H1 (cell line): Measurements from ENCODE around the gene FARS2. TPM values are rescaled to one million over a fixed set of nuclear protein-coding genes. Genes with fewer than 3 reads are reported as not detected.

Experiments
- CTCF ChIA-PET: fragments of 300-600 bp; sonication (Branson Sonifier 250); formaldehyde crosslinking; loops from one replicate; lab custom pipeline; 2021; ENCODE audit not compliant: partially characterized antibody; lab: Charles Lee
- POLR2A ChIA-PET: fragments of 300-600 bp; sonication (Branson Sonifier 250); formaldehyde crosslinking; loops from one replicate; lab custom pipeline; 2021; ENCODE audit warnings: inconsistent platforms; ENCODE audit not compliant: partially characterized antibody; lab: Charles Lee
- DNase-seq, 2 experiments: peaks; one replicate each; pipeline versions ENCODE4 v3.0.0 to v3.0.0-alpha.2; 2010 to 2022; ENCODE audit warnings: low spot score in 2 of 2, low read depth in 1 of 2, mixed read lengths in 1 of 2
- FAIRE-seq: peaks from 2 replicates; lab custom pipeline; 2011; peaks lifted over from hg19 to GRCh38; lab: Jason Lieb, UNC
- H2AFZ ChIP-seq: 2 replicates; pipeline ENCODE4 v1.8.1; 2012; ENCODE audit warnings: low read length, inconsistent platforms
- H2AK5ac ChIP-seq: 2 replicates; pipeline ENCODE4 v1.6.1; 2013; ENCODE audit warnings: low read depth, low read length
- H2BK120ac ChIP-seq: replicated peaks from 2 replicates; pipeline ENCODE3; 2013; ENCODE audit warnings: low read depth, low read length, inconsistent platforms
- H2BK12ac ChIP-seq: 2 replicates; pipeline ENCODE4 v1.6.1; 2013; ENCODE audit warnings: low read depth, low read length
- H2BK15ac ChIP-seq: 2 replicates; pipeline ENCODE4 v1.6.1; 2013; ENCODE audit warnings: low read length
- H2BK20ac ChIP-seq: 2 replicates; pipeline ENCODE4 v1.6.1; 2013; ENCODE audit warnings: low read length
- H2BK5ac ChIP-seq: 2 replicates; pipeline ENCODE4 v1.6.1; 2013; ENCODE audit warnings: low read depth, low read length
- H3K14ac ChIP-seq: 2 replicates; pipeline ENCODE4 v1.6.1; 2013; ENCODE audit warnings: inconsistent platforms; ENCODE audit not compliant: insufficient read length
- H3K18ac ChIP-seq: 2 replicates; pipeline ENCODE4 v1.6.1; 2013; ENCODE audit warnings: low read length; ENCODE audit errors: extremely low read depth
- H3K23ac ChIP-seq: 2 replicates; pipeline ENCODE4 v1.6.1; 2013; ENCODE audit warnings: inconsistent platforms; ENCODE audit not compliant: insufficient read length
- H3K23me2 ChIP-seq: 2 replicates; pipeline ENCODE4 v1.6.1; 2013; ENCODE audit warnings: low read depth, low read length
- H3K27ac ChIP-seq: 2 replicates; pipeline ENCODE4 v1.6.1; 2011; ENCODE audit warnings: low read depth, low read length, inconsistent platforms
- H3K27me3 ChIP-seq, 4 experiments: replicated peaks in 1 of 4; 1 replicate in 1 of 4; 2 replicates in 3 of 4; pipeline versions ENCODE4 v1.6.1 to v1.8.1; 2011 to 2013; ENCODE audit warnings: low read length in 3 of 4, mild to moderate bottlenecking in 3 of 4, inconsistent platforms in 2 of 4, mixed read lengths in 2 of 4, moderate library complexity in 1 of 4; ENCODE audit not compliant: control insufficient read depth in 3 of 4, insufficient read depth in 3 of 4; ENCODE audit errors: extremely low read depth in 1 of 4
- H3K36me3 ChIP-seq, 4 experiments: 2 replicates each; pipeline versions ENCODE4 v1.6.1 to v1.8.1; 2011 to 2013; ENCODE audit warnings: mild to moderate bottlenecking in 4 of 4, low read length in 3 of 4, moderate library complexity in 2 of 4, control low read depth in 1 of 4, inconsistent platforms in 1 of 4; ENCODE audit not compliant: insufficient read depth in 4 of 4, control insufficient read depth in 2 of 4
- H3K4ac ChIP-seq: replicated peaks from 2 replicates; pipeline ENCODE3; 2013; ENCODE audit warnings: low read length, low read depth, mixed read lengths, inconsistent platforms; ENCODE audit not compliant: insufficient read length
- H3K4me1 ChIP-seq, 4 experiments: replicated peaks in 1 of 4; 1 replicate in 1 of 4; 2 replicates in 3 of 4; pipeline versions ENCODE4 v1.6.1 to v1.8.1; 2011 to 2013; ENCODE audit warnings: low read length in 3 of 4, inconsistent platforms in 2 of 4, mixed read lengths in 1 of 4; ENCODE audit not compliant: insufficient read depth in 4 of 4, control insufficient read depth in 3 of 4
- H3K4me2 ChIP-seq, 2 experiments: 2 replicates each; pipeline versions ENCODE4 v1.6.1 to v1.8.1; 2011 to 2013; ENCODE audit warnings: low read depth in 2 of 2, low read length in 2 of 2, control low read depth in 1 of 2, inconsistent platforms in 1 of 2, mild to moderate bottlenecking in 1 of 2; ENCODE audit not compliant: insufficient read depth in 1 of 2
- H3K4me3 ChIP-seq, 4 experiments: fragments of 200-600, 300-600 bp in 1 of 4; sonication (generic), shearing (Covaris generic), sonication (Bioruptor Twin) in 1 of 4; 2 replicates each; pipeline versions ENCODE4 v1.5.1 to v1.8.1; 2011 to 2016; ENCODE audit warnings: low read length in 4 of 4, low read depth in 3 of 4, control low read depth in 2 of 4, inconsistent platforms in 2 of 4, mild to moderate bottlenecking in 2 of 4, mixed read lengths in 1 of 4, moderate library complexity in 1 of 4; ENCODE audit not compliant: insufficient read depth in 2 of 4; ENCODE audit errors: extremely low read depth in 1 of 4
- H3K56ac ChIP-seq: replicated peaks from 2 replicates; pipeline ENCODE3; 2013; ENCODE audit warnings: low read depth, mild to moderate bottlenecking, mixed read lengths, low read length, inconsistent platforms; ENCODE audit not compliant: insufficient read length
- H3K79me1 ChIP-seq: 2 replicates; pipeline ENCODE4 v1.6.1; 2013; ENCODE audit warnings: low read depth, low read length, control low read depth
- H3K79me2 ChIP-seq, 2 experiments: 2 replicates each; pipeline versions ENCODE4 v1.6.1 to v1.8.1; 2012 to 2013; ENCODE audit warnings: low read length in 2 of 2, mild to moderate bottlenecking in 2 of 2, inconsistent platforms in 1 of 2; ENCODE audit not compliant: insufficient read depth in 2 of 2, control insufficient read depth in 1 of 2
- H3K9ac ChIP-seq, 4 experiments: replicated peaks in 1 of 4; 1 replicate in 1 of 4; 2 replicates in 3 of 4; pipeline versions ENCODE4 v1.6.1 to v1.8.1; 2011 to 2013; ENCODE audit warnings: low read depth in 3 of 4, low read length in 3 of 4, control low read depth in 2 of 4, mild to moderate bottlenecking in 2 of 4, moderate library complexity in 2 of 4, inconsistent platforms in 1 of 4; ENCODE audit errors: extremely low read depth in 1 of 4
- H3K9me3 ChIP-seq, 2 experiments: 2 replicates each; pipeline versions ENCODE4 v1.6.1 to v1.8.1; 2012 to 2013; ENCODE audit warnings: mild to moderate bottlenecking in 2 of 2, moderate library complexity in 2 of 2, control low read depth in 1 of 2, inconsistent platforms in 1 of 2, low read depth in 1 of 2, low read length in 1 of 2, mixed read lengths in 1 of 2; ENCODE audit not compliant: insufficient read depth in 2 of 2
- H4K20me1 ChIP-seq, 2 experiments: replicated peaks in 1 of 2; 2 replicates each; pipeline versions ENCODE3 to v1.8.1; 2011 to 2013; ENCODE audit warnings: inconsistent platforms in 2 of 2, low read length in 2 of 2, mild to moderate bottlenecking in 1 of 2; ENCODE audit not compliant: insufficient read depth in 2 of 2, control insufficient read depth in 1 of 2
- H4K5ac ChIP-seq: 2 replicates; pipeline ENCODE4 v1.6.1; 2013; ENCODE audit warnings: low read length, low read depth, mixed read lengths, inconsistent platforms; ENCODE audit not compliant: insufficient read length
- H4K8ac ChIP-seq: 2 replicates; pipeline ENCODE4 v1.8.0; 2013; ENCODE audit warnings: mild to moderate bottlenecking, moderate library complexity, low read length, inconsistent platforms; ENCODE audit not compliant: insufficient read depth; ENCODE audit errors: extremely low read depth
- H4K91ac ChIP-seq: replicated peaks from 2 replicates; pipeline ENCODE3; 2013; ENCODE audit warnings: low read length, mixed read lengths, inconsistent platforms; ENCODE audit not compliant: insufficient read length
- CHD1 ChIP-seq: IDR thresholded peaks from 2 replicates; pipeline ENCODE4 v1.6.1; 2012; ENCODE audit warnings: low read depth, low read length, improper control_type of control experiment
- EZH2 ChIP-seq: fragments of 200-600 bp; sonication (generic); IDR thresholded peaks from 2 replicates; pipeline ENCODE4 v1.7.1; 2012; ENCODE audit warnings: low read depth, mild to moderate bottlenecking, moderate library complexity, low read length, inconsistent platforms; ENCODE audit not compliant: severe bottlenecking
- KDM1A ChIP-seq: fragments of 200-600, 300-600 bp; sonication (generic); IDR thresholded peaks from 2 replicates; pipeline ENCODE4 v1.7.1; 2016; ENCODE audit warnings: mild to moderate bottlenecking, low read length, borderline replicate concordance
- SP4 ChIP-seq: IDR thresholded peaks from 2 replicates; pipeline ENCODE4 v1.6.1; 2012; ENCODE audit warnings: low read length, inconsistent platforms
- WGBS, 2 experiments: shearing (Covaris generic) in 1 of 2; methylation state at CpG; one replicate each; pipeline versions ENCODE4 v1.1.6 to v1.1.7; 2013 to 2015; ENCODE audit warnings: low lambda C conversion rate in 2 of 2, mixed read lengths in 2 of 2, inconsistent platforms in 1 of 2, low coverage in 1 of 2, missing lambda C conversion rate in 1 of 2; ENCODE audit not compliant: insufficient replicate concordance in 2 of 2, insufficient coverage in 1 of 2, insufficient read length in 1 of 2; ENCODE audit errors: extremely low coverage in 1 of 2, missing lambda C conversion rate in 1 of 2; 5-methylcytosine and 5-hydroxymethylcytosine counted together
- polyA plus RNA-seq, 7 experiments: library from polyadenylated mRNA; depleted of rRNA in 3 of 7; stranded (reverse) in 5 of 7; unstranded in 2 of 7; fragments of >200 nt in 5 of 7; fragments of 200-250 nt in 2 of 7; gene quantifications; 1 replicate in 5 of 7; 2 replicates in 1 of 7; 4 replicates in 1 of 7; pipeline versions ENCODE4 v1.2.1 to v1.2.3, GENCODE V29; 2011 to 2013; ENCODE audit warnings: missing spikeins in 2 of 7, mixed read lengths in 2 of 7
- total RNA-seq: library from RNA; stranded (reverse); fragmentation: NEBNext Ultra II Directional; extraction: Animal tissue kit (Norgen Biotek cat#: 25700); gene quantifications from 2 replicates; pipeline ENCODE4 v1.2.1, GENCODE V29; 2021

The FARS2 gene
- total and polyA plus RNA-seq, 2 of the 8 experiments (the other 6 are each of a cell fraction or from before 2014, with no cell fraction given), result 11.7 to 14.4 TPM

- ChIA-PET CTCF (interaction anchor here (0.6 to 1.8 kb wide), 4 partner anchors 9 to 122 kb away, joined by 3 to 6 read pairs (median 4); no protein-coding TSS in a partner anchor), POLR2A (interaction anchor here (0.7 to 3.6 kb wide), 3 partner anchors 9 to 13 kb away, joined by 3 to 15 read pairs (median 9); no protein-coding TSS in a partner anchor)
- DNase-seq, result no peak
- no peaks in the 10 kb centered on the region; a peak in 1 of 4 replicates for H3K9me3 ChIP-seq
- H3K14ac ChIP-seq, result no peak overlapping the region
- no peak for FAIRE-seq
- no peak overlapping the region for H2BK20ac ChIP-seq
- H3K79me1 ChIP-seq, result peaks cover 10% of the 10 kb centered on the region
- H3K23ac ChIP-seq, result no peak overlapping the region
- H3K4ac ChIP-seq, result no peak overlapping the region
- H3K4me3 ChIP-seq, result no peak overlapping the region
- no peak overlapping the region for H2BK12ac ChIP-seq
- H4K8ac ChIP-seq, result no peak overlapping the region
- H4K20me1 ChIP-seq, result peaks cover 3 to 5% of the 10 kb centered on the region in 2 experiments
- H3K18ac ChIP-seq, result no peak overlapping the region
- H3K23me2 ChIP-seq, result peaks cover 9% of the 10 kb centered on the region
- H3K56ac ChIP-seq, result no peak overlapping the region
- 91% methylated on average over 8 of the region's 8 CpGs; no CpG with 5 or more reads in 1 of the 2 experiments for WGBS, 2 experiments
- H3K9ac ChIP-seq, result no peak overlapping the region
- H2AFZ ChIP-seq, result no peak overlapping the region
- H2AK5ac ChIP-seq, result no peak overlapping the region
- H3K4me1 ChIP-seq, result peaks cover 0 to 1% (median 0%) of the 10 kb centered on the region in 4 experiments; a peak in 1 of 7 replicates
- no peak for TF ChIP-seq SP4
- TF ChIP-seq KDM1A, result no peak
- no peak for TF ChIP-seq EZH2
- no peak for TF ChIP-seq CHD1
- H3K79me2 ChIP-seq, result peaks cover 0 to 64% of the 10 kb centered on the region in 2 experiments; a peak in 2 of 4 replicates
- peaks cover 2 to 20% (median 5%) of the 10 kb centered on the region in 4 experiments; a peak in 6 of 8 replicates for H3K36me3 ChIP-seq
- H3K27me3 ChIP-seq, result no peaks in the 10 kb centered on the region
- no peak overlapping the region for H2BK120ac ChIP-seq
- no peak overlapping the region for H3K4me2 ChIP-seq
- no peak overlapping the region for H2BK15ac ChIP-seq
- no peak overlapping the region for H3K27ac ChIP-seq
- H2BK5ac ChIP-seq, result no peak overlapping the region
- H4K91ac ChIP-seq, result no peak overlapping the region
- no peak overlapping the region for H4K5ac ChIP-seq
These were observed 3.9 kb upstream of the FARS2 start for GRCh38 chr6:5257400-5257799.
